IMR-90 (cell line): Measurements from ENCODE around the gene THSD7B. TPM values are rescaled to one million over a fixed set of nuclear protein-coding genes. Genes with fewer than 3 reads are reported as not detected.

Source experiments
- ATAC-seq: fragments of 200-7000 bp; cut with Tn5 transposase; 2 replicates; pipeline ENCODE4 v1.9.1; 2020; ENCODE audit warnings: low read depth, mild to moderate bottlenecking, moderate library complexity
- BruUV-seq: library from RNA; stranded (reverse); fragments of 400-500 nt; replicated peaks from 2 replicates; lab custom pipeline; 2021; lab: Mats Ljungman, UMichigan
- CTCF ChIA-PET: fragments of 300-600 bp; formaldehyde crosslinking; extraction: SDS; loops from one replicate; lab custom pipeline; 2021; ENCODE audit warnings: antibody characterized with exemption; lab: Yijun Ruan, JAX
- POLR2A ChIA-PET: fragments of 300-600 bp; sonication (Branson Sonifier 250); formaldehyde crosslinking; loops from one replicate; lab custom pipeline; 2022; ENCODE audit warnings: antibody characterized with exemption; ENCODE audit not compliant: unreplicated experiment; lab: Charles Lee
- DNase-seq: peaks from one replicate; pipeline ENCODE4 v3.0.0; 2013
- H2AFZ ChIP-seq: replicated peaks from 2 replicates; pipeline ENCODE3; 2013; ENCODE audit warnings: low read length, mild to moderate bottlenecking; ENCODE audit not compliant: poor library complexity
- H2AK5ac ChIP-seq: 2 replicates; pipeline ENCODE4 v1.6.1; 2013; ENCODE audit warnings: low read depth, low read length, inconsistent platforms
- H2AK9ac ChIP-seq: replicated peaks from 2 replicates; pipeline ENCODE3; 2013; ENCODE audit warnings: mild to moderate bottlenecking, low read depth, low read length, moderate library complexity; ENCODE audit not compliant: poor library complexity
- H2BK120ac ChIP-seq: 2 replicates; pipeline ENCODE4 v1.6.1; 2013; ENCODE audit warnings: low read depth, low read length, inconsistent platforms
- H2BK15ac ChIP-seq: 3 replicates; pipeline ENCODE4 v1.6.1; 2013; ENCODE audit warnings: low read depth, low read length, inconsistent platforms
- H2BK20ac ChIP-seq: 2 replicates; pipeline ENCODE4 v1.6.1; 2013; ENCODE audit warnings: low read depth, mild to moderate bottlenecking, inconsistent platforms, low read length, moderate library complexity
- H2BK5ac ChIP-seq: 2 replicates; pipeline ENCODE4 v1.6.1; 2013; ENCODE audit warnings: mild to moderate bottlenecking, low read depth, low read length, inconsistent platforms; ENCODE audit not compliant: poor library complexity, severe bottlenecking
- H3K14ac ChIP-seq: replicated peaks from 2 replicates; pipeline ENCODE4 v1.6.1; 2013; ENCODE audit warnings: low read depth, low read length, inconsistent platforms
- H3K18ac ChIP-seq: 2 replicates; pipeline ENCODE4 v1.6.1; 2013; ENCODE audit warnings: low read depth, low read length, control low read depth
- H3K23ac ChIP-seq: 2 replicates; pipeline ENCODE4 v1.6.1; 2013; ENCODE audit warnings: low read depth, low read length, inconsistent platforms
- H3K27ac ChIP-seq: 2 replicates; pipeline ENCODE4 v1.5.1; 2013; ENCODE audit warnings: mild to moderate bottlenecking, control low read depth, low read length; ENCODE audit not compliant: insufficient read depth
- H3K27me3 ChIP-seq: 2 replicates; pipeline ENCODE4 v1.6.1; 2013; ENCODE audit warnings: low read length; ENCODE audit not compliant: control insufficient read depth, insufficient read depth
- H3K36me3 ChIP-seq: 2 replicates; pipeline ENCODE4 v1.6.1; 2013; ENCODE audit warnings: low read length, mixed read lengths; ENCODE audit not compliant: control insufficient read depth, insufficient read depth
- H3K4ac ChIP-seq: 2 replicates; pipeline ENCODE4 v1.6.1; 2013; ENCODE audit warnings: low read depth, low read length, inconsistent platforms
- H3K4me1 ChIP-seq: 2 replicates; pipeline ENCODE4 v1.6.1; 2013; ENCODE audit warnings: low read length, mixed read lengths; ENCODE audit not compliant: control insufficient read depth, insufficient read depth
- H3K4me2 ChIP-seq: 2 replicates; pipeline ENCODE4 v1.6.1; 2013; ENCODE audit warnings: low read depth, mild to moderate bottlenecking, control low read depth, low read length, moderate library complexity
- H3K4me3 ChIP-seq: 2 replicates; pipeline ENCODE4 v1.5.1; 2013; ENCODE audit warnings: low read depth, mild to moderate bottlenecking, control low read depth, low read length, moderate library complexity; ENCODE audit not compliant: insufficient read depth
- H3K56ac ChIP-seq: 2 replicates; pipeline ENCODE4 v1.6.1; 2013; ENCODE audit warnings: low read length, inconsistent platforms; ENCODE audit not compliant: insufficient read depth; ENCODE audit errors: extremely low read depth
- H3K79me1 ChIP-seq, 2 experiments: 2 replicates each; pipeline ENCODE4 v1.6.1; 2013; ENCODE audit warnings: low read length in 2 of 2, inconsistent platforms in 1 of 2, low read depth in 1 of 2
- H3K9ac ChIP-seq: 2 replicates; pipeline ENCODE4 v1.6.1; 2013; ENCODE audit warnings: low read depth, low read length, control low read depth
- H3K9me1 ChIP-seq: 2 replicates; pipeline ENCODE4 v1.6.1; 2013; ENCODE audit warnings: low read length, inconsistent platforms; ENCODE audit not compliant: insufficient read depth
- H3K9me3 ChIP-seq: 2 replicates; pipeline ENCODE4 v1.6.1; 2013; ENCODE audit warnings: low read length; ENCODE audit not compliant: control insufficient read depth, insufficient read depth
- H4K20me1 ChIP-seq: 2 replicates; pipeline ENCODE4 v1.6.1; 2013; ENCODE audit warnings: low read length, inconsistent platforms; ENCODE audit not compliant: insufficient read depth
- H4K5ac ChIP-seq: 2 replicates; pipeline ENCODE4 v1.6.1; 2013; ENCODE audit warnings: mild to moderate bottlenecking, low read depth, low read length, control low read depth
- H4K8ac ChIP-seq, 2 experiments: 2 replicates each; pipeline ENCODE4 v1.6.1; 2013; ENCODE audit warnings: low read depth in 2 of 2, low read length in 2 of 2, control low read depth in 1 of 2, inconsistent platforms in 1 of 2
- H4K91ac ChIP-seq: 2 replicates; pipeline ENCODE4 v1.6.1; 2013; ENCODE audit warnings: low read depth, low read length, inconsistent platforms; ENCODE audit not compliant: insufficient read depth
- BHLHE40 ChIP-seq: fragments of 150-350 bp; IDR thresholded peaks from 2 replicates; pipeline ENCODE4 v1.6.1; 2016; ENCODE audit warnings: mild to moderate bottlenecking, low read depth, low read length
- CEBPB ChIP-seq: IDR thresholded peaks from 2 replicates; pipeline ENCODE4 v1.6.1; 2012; ENCODE audit warnings: low read depth, low read length, improper control_type of control experiment
- FOS ChIP-seq: fragments of 150-350 bp; IDR thresholded peaks from 2 replicates; pipeline ENCODE4 v1.6.1; 2016; ENCODE audit warnings: low read depth, low read length
- MAZ ChIP-seq: IDR thresholded peaks from 2 replicates; pipeline ENCODE4 v1.6.1; 2012; ENCODE audit warnings: low read depth, mild to moderate bottlenecking, low read length, improper control_type of control experiment, moderate library complexity, borderline replicate concordance
- MXI1 ChIP-seq: IDR thresholded peaks from 2 replicates; pipeline ENCODE4 v1.6.1; 2012; ENCODE audit warnings: low read depth, mild to moderate bottlenecking, low read length, moderate library complexity, borderline replicate concordance
- NFE2L2 ChIP-seq: fragments of 150-350 bp; IDR thresholded peaks from 2 replicates; pipeline ENCODE4 v1.6.1; 2016; ENCODE audit warnings: low read depth, mild to moderate bottlenecking, low read length
- POLR2A ChIP-seq: IDR thresholded peaks from 2 replicates; pipeline ENCODE4 v1.6.1; 2012; ENCODE audit warnings: mild to moderate bottlenecking, low read depth, low read length
- RAD21 ChIP-seq: IDR thresholded peaks from 2 replicates; pipeline ENCODE4 v1.6.1; 2012; ENCODE audit warnings: low read length, improper control_type of control experiment
- RCOR1 ChIP-seq: IDR thresholded peaks from 2 replicates; pipeline ENCODE4 v1.6.1; 2012; ENCODE audit warnings: mild to moderate bottlenecking, low read length, improper control_type of control experiment; ENCODE audit not compliant: insufficient replicate concordance
- SMC3 ChIP-seq: fragments of 150-350 bp; IDR thresholded peaks from 2 replicates; pipeline ENCODE4 v1.6.1; 2016; ENCODE audit warnings: low read depth, mild to moderate bottlenecking, antibody characterized with exemption, low read length, moderate library complexity
- USF2 ChIP-seq: fragments of 150-350 bp; IDR thresholded peaks from 2 replicates; pipeline ENCODE4 v1.6.1; 2017; ENCODE audit warnings: mild to moderate bottlenecking, antibody characterized with exemption, low read length, low read depth
- WGBS, 2 experiments: methylation state at CpG; one replicate each; pipeline versions ENCODE4 v1.1.5 to v1.1.7; 2013; ENCODE audit warnings: missing lambda C conversion rate in 2 of 2; ENCODE audit not compliant: insufficient read length in 1 of 2; ENCODE audit errors: extremely low coverage in 2 of 2; 5-methylcytosine and 5-hydroxymethylcytosine counted together
- dilution Hi-C: fragments of 300-500 bp; cut with HindIII; formaldehyde crosslinking; loops from one replicate; pipeline ENCODE4 v1.14.3; 2018; ENCODE audit warnings: low sequenced_read_pairs; ENCODE audit not compliant: unreplicated experiment
- in situ Hi-C: fragments of 300-500 bp; cut with MboI; formaldehyde crosslinking; loops from 3 replicates; pipeline ENCODE4 v1.14.3; 2019; ENCODE audit warnings: low sequenced_read_pairs, inconsistent platforms, mixed read lengths
- intact Hi-C: fragments of 100-400 bp; cut with micrococcal nuclease; formaldehyde crosslinking; loops from 2 replicates; pipeline ENCODE4 v1.10.0; 2022
- polyA plus RNA-seq, 3 experiments: library from polyadenylated mRNA; depleted of rRNA; stranded (reverse); fragments of >200 nt; gene quantifications; 2 replicates each; pipeline ENCODE4 v1.2.3, GENCODE V29; 2012; ENCODE audit warnings: low replicate concordance in 1 of 3
- total RNA-seq: library from RNA; depleted of rRNA; stranded (reverse); fragments of >200 nt; gene quantifications from 2 replicates; pipeline ENCODE4 v1.2.3, GENCODE V29; 2012
- TF ChIP-seq, protein P1 (sequence below): fragments of 150-350 bp; IDR thresholded peaks from 2 replicates; pipeline ENCODE4 v1.6.1; 2016; ENCODE audit warnings: low read depth, mild to moderate bottlenecking, low read length, moderate library complexity, borderline replicate concordance
- TF ChIP-seq, protein P2 (sequence below): conservative IDR thresholded peaks from 2 replicates; pipeline ENCODE4 v1.5.1; 2012; ENCODE audit warnings: mild to moderate bottlenecking, low read depth, low read length, improper control_type of control experiment

The THSD7B gene
- total and polyA plus RNA-seq, 2 of the 4 experiments (the other 2 are of a cell fraction) = not detected

DNA sequence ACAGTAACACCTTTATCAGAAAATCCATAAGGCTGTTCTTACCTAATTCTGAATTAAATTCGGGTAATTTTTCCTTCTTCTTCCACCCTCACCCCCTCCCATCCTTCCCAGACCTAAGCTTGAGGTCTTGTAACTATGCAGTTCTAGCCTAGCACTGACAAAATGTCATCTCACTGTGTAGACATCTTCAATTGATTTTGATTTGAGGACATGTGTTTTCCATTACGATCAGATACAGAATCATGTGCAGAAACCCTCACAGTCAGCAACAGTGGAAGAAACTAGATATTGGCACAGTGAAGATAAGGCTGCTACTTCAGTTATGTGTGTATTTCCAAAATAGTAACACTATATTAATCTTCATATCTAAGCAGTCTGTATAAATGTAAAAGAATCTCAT, 244.6 kb downstream of the THSD7B start:
- DNase-seq (no peak), ATAC-seq (no peak)
- no peaks in the 10 kb centered on the region for H3K4me1 ChIP-seq
- no peak overlapping the region for H4K5ac ChIP-seq
- CTCF ChIA-PET = no interaction called here
- H2BK15ac ChIP-seq = no peak overlapping the region
- H3K9ac ChIP-seq = no peak overlapping the region
- no peak overlapping the region for H2AK5ac ChIP-seq
- H3K56ac ChIP-seq = no peak overlapping the region
- no peaks in the 10 kb centered on the region for H4K20me1 ChIP-seq
- no peak overlapping the region for H4K8ac ChIP-seq
- H2BK5ac ChIP-seq = no peak overlapping the region
- no TSS peak for BruUV-seq
- H3K36me3 ChIP-seq = no peaks in the 10 kb centered on the region
- H2BK20ac ChIP-seq = no peak overlapping the region
- no peak overlapping the region for H2AK9ac ChIP-seq
- H3K79me1 ChIP-seq = no peaks in the 10 kb centered on the region
- intact Hi-C loops (no loop called here), in situ Hi-C loops (no loop called here), dilution Hi-C loops (no loop called here)
- no peak overlapping the region for H2AFZ ChIP-seq
- no peaks in the 10 kb centered on the region for H3K9me1 ChIP-seq
- no peak overlapping the region for H4K91ac ChIP-seq
- no peak overlapping the region for H3K4me2 ChIP-seq
- H3K4ac ChIP-seq = no peak overlapping the region
- H3K23ac ChIP-seq = no peak overlapping the region
- H3K9me3 ChIP-seq = peaks cover 10% of the 10 kb centered on the region; the same call in 1 of the 2 replicates
- H3K27ac ChIP-seq = no peak overlapping the region
- TF ChIP-seq SMC3 (no peak), CEBPB (no peak), NFE2L2 (no peak), MAZ (no peak), USF2 (no peak), FOS (no peak), MXI1 (no peak), RCOR1 (no peak), RAD21 (no peak), BHLHE40 (no peak), POLR2A (no peak)
- TF ChIP-seq, protein P1, sequence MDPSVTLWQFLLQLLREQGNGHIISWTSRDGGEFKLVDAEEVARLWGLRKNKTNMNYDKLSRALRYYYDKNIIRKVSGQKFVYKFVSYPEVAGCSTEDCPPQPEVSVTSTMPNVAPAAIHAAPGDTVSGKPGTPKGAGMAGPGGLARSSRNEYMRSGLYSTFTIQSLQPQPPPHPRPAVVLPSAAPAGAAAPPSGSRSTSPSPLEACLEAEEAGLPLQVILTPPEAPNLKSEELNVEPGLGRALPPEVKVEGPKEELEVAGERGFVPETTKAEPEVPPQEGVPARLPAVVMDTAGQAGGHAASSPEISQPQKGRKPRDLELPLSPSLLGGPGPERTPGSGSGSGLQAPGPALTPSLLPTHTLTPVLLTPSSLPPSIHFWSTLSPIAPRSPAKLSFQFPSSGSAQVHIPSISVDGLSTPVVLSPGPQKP = no peak
- TF ChIP-seq, protein P2, sequence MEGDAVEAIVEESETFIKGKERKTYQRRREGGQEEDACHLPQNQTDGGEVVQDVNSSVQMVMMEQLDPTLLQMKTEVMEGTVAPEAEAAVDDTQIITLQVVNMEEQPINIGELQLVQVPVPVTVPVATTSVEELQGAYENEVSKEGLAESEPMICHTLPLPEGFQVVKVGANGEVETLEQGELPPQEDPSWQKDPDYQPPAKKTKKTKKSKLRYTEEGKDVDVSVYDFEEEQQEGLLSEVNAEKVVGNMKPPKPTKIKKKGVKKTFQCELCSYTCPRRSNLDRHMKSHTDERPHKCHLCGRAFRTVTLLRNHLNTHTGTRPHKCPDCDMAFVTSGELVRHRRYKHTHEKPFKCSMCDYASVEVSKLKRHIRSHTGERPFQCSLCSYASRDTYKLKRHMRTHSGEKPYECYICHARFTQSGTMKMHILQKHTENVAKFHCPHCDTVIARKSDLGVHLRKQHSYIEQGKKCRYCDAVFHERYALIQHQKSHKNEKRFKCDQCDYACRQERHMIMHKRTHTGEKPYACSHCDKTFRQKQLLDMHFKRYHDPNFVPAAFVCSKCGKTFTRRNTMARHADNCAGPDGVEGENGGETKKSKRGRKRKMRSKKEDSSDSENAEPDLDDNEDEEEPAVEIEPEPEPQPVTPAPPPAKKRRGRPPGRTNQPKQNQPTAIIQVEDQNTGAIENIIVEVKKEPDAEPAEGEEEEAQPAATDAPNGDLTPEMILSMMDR = no peak
- no CpG with 5 or more reads among the region's 2 CpGs for WGBS, 2 experiments
- POLR2A ChIA-PET = no interaction called here
- H2BK120ac ChIP-seq = no peak overlapping the region
- no peak overlapping the region for H3K4me3 ChIP-seq
- H3K18ac ChIP-seq = no peak overlapping the region
- no peak overlapping the region for H3K14ac ChIP-seq
- no peaks in the 10 kb centered on the region for H3K27me3 ChIP-seq
